Activated naive CD8-positive, alpha-beta T cell treated with anti-CD3 and anti-CD28 coated beads, Interleukin-2, amount 50 U/mL, for 24 hours (primary cell): Measurements from ENCODE around the gene SPAG17.

ENCODE experiments used
- ATAC-seq: fragments of 150-1000 bp; cut with Tn5 transposase; one replicate; pipeline ENCODE4 v1.10.0; 2021
- DNase-seq: peaks from one replicate; pipeline ENCODE4 v3.0.0; 2021
- H3K27ac Mint-ChIP-seq: one replicate; pipeline ENCODE4 v1.8.0; 2021; ENCODE audit warnings: mild to moderate bottlenecking, mixed read lengths
- H3K27me3 Mint-ChIP-seq: one replicate; pipeline ENCODE4 v1.8.0; 2021; ENCODE audit warnings: mixed read lengths
- H3K36me3 Mint-ChIP-seq: one replicate; pipeline ENCODE4 v1.8.0; 2021; ENCODE audit warnings: low read depth, mixed read lengths
- H3K4me1 Mint-ChIP-seq: one replicate; pipeline ENCODE4 v1.8.0; 2021; ENCODE audit warnings: mixed read lengths
- H3K4me3 Mint-ChIP-seq: one replicate; pipeline ENCODE4 v1.8.0; 2021; ENCODE audit warnings: mild to moderate bottlenecking, moderate library complexity, mixed read lengths
- H3K9me3 Mint-ChIP-seq: one replicate; pipeline ENCODE4 v1.8.0; 2021; ENCODE audit warnings: mixed read lengths

SPAG17 gene

GRCh38 chr1:118097622-118098348 lies 87.2 kb downstream of the SPAG17 start:
- no peaks in the 10 kb centered on the region for H3K27me3 Mint-ChIP-seq
- H3K9me3 Mint-ChIP-seq: no peaks in the 10 kb centered on the region
- no peaks in the 10 kb centered on the region for H3K36me3 Mint-ChIP-seq
- no peak overlapping the region for H3K4me3 Mint-ChIP-seq
- ATAC-seq (no peak), DNase-seq (no peak)
- no peaks in the 10 kb centered on the region for H3K4me1 Mint-ChIP-seq
- H3K27ac Mint-ChIP-seq: no peak overlapping the region

GRCh38 chr1:118093017-118093416 lies 92.0 kb downstream of the SPAG17 start:
- no peak overlapping the region for H3K27ac Mint-ChIP-seq
- DNase-seq (no peak), ATAC-seq (no peak)
- peaks cover 7% of the 10 kb centered on the region for H3K27me3 Mint-ChIP-seq
- peaks cover 5% of the 10 kb centered on the region for H3K9me3 Mint-ChIP-seq
- H3K36me3 Mint-ChIP-seq: no peaks in the 10 kb centered on the region
- H3K4me1 Mint-ChIP-seq: no peaks in the 10 kb centered on the region
- no peak overlapping the region for H3K4me3 Mint-ChIP-seq

GRCh38 chr1:118090130-118090529 lies 94.9 kb downstream of the SPAG17 start:
- no peaks in the 10 kb centered on the region for H3K36me3 Mint-ChIP-seq
- no peak overlapping the region for H3K27ac Mint-ChIP-seq
- no peak for DNase-seq
- no peaks in the 10 kb centered on the region for H3K4me1 Mint-ChIP-seq
- H3K9me3 Mint-ChIP-seq: peaks cover 5% of the 10 kb centered on the region
- peaks cover 7% of the 10 kb centered on the region for H3K27me3 Mint-ChIP-seq
- no peak for ATAC-seq
- H3K4me3 Mint-ChIP-seq: no peak overlapping the region

GRCh38 chr1:118085365-118085764 lies 99.7 kb downstream of the SPAG17 start:
- no peak overlapping the region for H3K4me3 Mint-ChIP-seq
- peaks cover 5% of the 10 kb centered on the region for H3K9me3 Mint-ChIP-seq
- H3K36me3 Mint-ChIP-seq: no peaks in the 10 kb centered on the region
- peaks cover 11% of the 10 kb centered on the region for H3K27me3 Mint-ChIP-seq
- H3K27ac Mint-ChIP-seq: no peak overlapping the region
- ATAC-seq: no peak
- peaks cover 2% of the 10 kb centered on the region for H3K4me1 Mint-ChIP-seq
- DNase-seq: no peak

- Mint-ChIP-seq H3K4me1 (peaks cover 2% of the 10 kb centered on the region), H3K4me3 (no peak overlapping the region), H3K9me3 (peaks cover 5% of the 10 kb centered on the region), H3K27ac (no peak overlapping the region), H3K27me3 (peaks cover 11% of the 10 kb centered on the region), H3K36me3 (no peaks in the 10 kb centered on the region)
- DNase-seq (no peak), ATAC-seq (no peak)
Observed at GRCh38 chr1:118084400-118084799, 100.6 kb downstream of the SPAG17 start.

GRCh38 chr1:118082984-118083383 lies 102.0 kb downstream of the SPAG17 start:
- DNase-seq (no peak), ATAC-seq (no peak)
- no peak overlapping the region for H3K4me3 Mint-ChIP-seq
- peaks cover 2% of the 10 kb centered on the region for H3K4me1 Mint-ChIP-seq
- H3K27me3 Mint-ChIP-seq: peaks cover 4% of the 10 kb centered on the region
- no peaks in the 10 kb centered on the region for H3K9me3 Mint-ChIP-seq
- no peaks in the 10 kb centered on the region for H3K36me3 Mint-ChIP-seq
- H3K27ac Mint-ChIP-seq: no peak overlapping the region

- Mint-ChIP-seq H3K27ac (no peak overlapping the region), H3K4me3 (no peak overlapping the region)
Observed at GRCh38 chr1:118081387-118081786, 103.6 kb downstream of the SPAG17 start.

GRCh38 chr1:118077331-118078045 lies 107.5 kb downstream of the SPAG17 start:
- ATAC-seq: no peak
- H3K36me3 Mint-ChIP-seq: no peaks in the 10 kb centered on the region
- H3K4me3 Mint-ChIP-seq: no peak overlapping the region
- peaks cover 1% of the 10 kb centered on the region for H3K27me3 Mint-ChIP-seq
- H3K9me3 Mint-ChIP-seq: no peaks in the 10 kb centered on the region
- DNase-seq: no peak
- peaks cover 2% of the 10 kb centered on the region for H3K4me1 Mint-ChIP-seq
- H3K27ac Mint-ChIP-seq: no peak overlapping the region

More at GRCh38 chr1:118081387-118081786, 103.6 kb downstream of the SPAG17 start:
- Mint-ChIP-seq H3K27me3 (peaks cover 4% of the 10 kb centered on the region), H3K4me1 (peaks cover 2% of the 10 kb centered on the region), H3K36me3 (no peaks in the 10 kb centered on the region), H3K9me3 (no peaks in the 10 kb centered on the region)
- no peak for DNase-seq
- peak; percentile 33 for ATAC-seq

GRCh38 chr1:118075116-118075515 lies 109.9 kb downstream of the SPAG17 start:
- ATAC-seq: no peak
- no peaks in the 10 kb centered on the region for H3K36me3 Mint-ChIP-seq
- H3K4me3 Mint-ChIP-seq: no peak overlapping the region
- peaks cover 2% of the 10 kb centered on the region for H3K27me3 Mint-ChIP-seq
- no peaks in the 10 kb centered on the region for H3K9me3 Mint-ChIP-seq
- H3K4me1 Mint-ChIP-seq: no peaks in the 10 kb centered on the region
- no peak for DNase-seq
- no peak overlapping the region for H3K27ac Mint-ChIP-seq

- DNase-seq (no peak), ATAC-seq (no peak)
- Mint-ChIP-seq H3K27me3 (peaks cover 4% of the 10 kb centered on the region), H3K4me1 (no peaks in the 10 kb centered on the region), H3K4me3 (no peak overlapping the region), H3K9me3 (no peaks in the 10 kb centered on the region), H3K27ac (no peak overlapping the region), H3K36me3 (no peaks in the 10 kb centered on the region)
Observed at GRCh38 chr1:118073648-118074435, 111.2 kb downstream of the SPAG17 start.

GRCh38 chr1:118049981-118050380 lies 135.0 kb downstream of the SPAG17 start:
- no peak for ATAC-seq
- Mint-ChIP-seq H3K36me3 (no peaks in the 10 kb centered on the region), H3K4me3 (no peak overlapping the region), H3K4me1 (no peaks in the 10 kb centered on the region), H3K27ac (no peak overlapping the region), H3K27me3 (peaks cover 5% of the 10 kb centered on the region), H3K9me3 (no peaks in the 10 kb centered on the region)
- DNase-seq: no peak

- ATAC-seq: peak; percentile 24
Observed at GRCh38 chr1:118047650-118048224, 137.3 kb downstream of the SPAG17 start.

GRCh38 chr1:118047006-118047649 lies 137.9 kb downstream of the SPAG17 start:
- H3K36me3 Mint-ChIP-seq: no peaks in the 10 kb centered on the region
- no peaks in the 10 kb centered on the region for H3K4me1 Mint-ChIP-seq
- no peaks in the 10 kb centered on the region for H3K9me3 Mint-ChIP-seq
- H3K4me3 Mint-ChIP-seq: no peak overlapping the region
- no peak overlapping the region for H3K27ac Mint-ChIP-seq
- H3K27me3 Mint-ChIP-seq: peaks cover 4% of the 10 kb centered on the region
- ATAC-seq (peak; percentile 33), DNase-seq (no peak)

More at GRCh38 chr1:118047650-118048224, 137.3 kb downstream of the SPAG17 start:
- no peak overlapping the region for H3K27ac Mint-ChIP-seq
- no peaks in the 10 kb centered on the region for H3K4me1 Mint-ChIP-seq
- peaks cover 4% of the 10 kb centered on the region for H3K27me3 Mint-ChIP-seq
- DNase-seq: no peak
- H3K36me3 Mint-ChIP-seq: no peaks in the 10 kb centered on the region
- no peaks in the 10 kb centered on the region for H3K9me3 Mint-ChIP-seq
- H3K4me3 Mint-ChIP-seq: no peak overlapping the region

GRCh38 chr1:118043624-118044023 lies 141.4 kb downstream of the SPAG17 start:
- ATAC-seq (no peak), DNase-seq (no peak)
- Mint-ChIP-seq H3K4me1 (no peaks in the 10 kb centered on the region), H3K4me3 (no peak overlapping the region), H3K9me3 (no peaks in the 10 kb centered on the region), H3K27me3 (peaks cover 2% of the 10 kb centered on the region), H3K27ac (no peak overlapping the region), H3K36me3 (no peaks in the 10 kb centered on the region)
